ENCODE measurements around the gene CELF5.

The CELF5 gene

GRCh38 chr19:3275583-3276340 lies 51.3 kb downstream of the CELF5 start (continued):
- TF ChIP-seq ZBTB11 (tag by site-specific recombination; conservative IDR thresholded peaks at IDR 0.05; ENCODE audit: low read depth) = peak; percentile 66
- no peak for TF ChIP-seq ZNF24 (tag by site-specific recombination; IDR thresholded peaks at IDR 0.05)
- TF ChIP-seq ZNF843 (tag by site-specific recombination; IDR thresholded peaks at IDR 0.05) = peak; percentile 56; the same call in 1 of the 2 replicates
- TF ChIP-seq ZNF26 (tag by site-specific recombination; IDR thresholded peaks at IDR 0.05) = no peak
- TF ChIP-seq ZNF211 (tag by site-specific recombination; IDR thresholded peaks at IDR 0.05; ENCODE audit: low read depth) = no peak
- TF ChIP-seq ZNF596 (tag by site-specific recombination; IDR thresholded peaks at IDR 0.05) = no peak
- TF ChIP-seq HOXD13 (CRISPR knock-in tag; IDR thresholded peaks at IDR 0.05; ENCODE audit: borderline replicate concordance) = no peak
- no peak for TF ChIP-seq ZNF791 (tag by site-specific recombination; IDR thresholded peaks at IDR 0.05)
- peak; percentile 85 for TF ChIP-seq ZNF341 (tag by site-specific recombination; IDR thresholded peaks at IDR 0.05; ENCODE audit: low read depth)
- no peak for TF ChIP-seq SETDB1 (IDR thresholded peaks at IDR 0.05; ENCODE audit: insufficient read length, low read length)
- no peak for TF ChIP-seq ZNF514 (tag by site-specific recombination; IDR thresholded peaks at IDR 0.05)
- TF ChIP-seq, protein P1, sequence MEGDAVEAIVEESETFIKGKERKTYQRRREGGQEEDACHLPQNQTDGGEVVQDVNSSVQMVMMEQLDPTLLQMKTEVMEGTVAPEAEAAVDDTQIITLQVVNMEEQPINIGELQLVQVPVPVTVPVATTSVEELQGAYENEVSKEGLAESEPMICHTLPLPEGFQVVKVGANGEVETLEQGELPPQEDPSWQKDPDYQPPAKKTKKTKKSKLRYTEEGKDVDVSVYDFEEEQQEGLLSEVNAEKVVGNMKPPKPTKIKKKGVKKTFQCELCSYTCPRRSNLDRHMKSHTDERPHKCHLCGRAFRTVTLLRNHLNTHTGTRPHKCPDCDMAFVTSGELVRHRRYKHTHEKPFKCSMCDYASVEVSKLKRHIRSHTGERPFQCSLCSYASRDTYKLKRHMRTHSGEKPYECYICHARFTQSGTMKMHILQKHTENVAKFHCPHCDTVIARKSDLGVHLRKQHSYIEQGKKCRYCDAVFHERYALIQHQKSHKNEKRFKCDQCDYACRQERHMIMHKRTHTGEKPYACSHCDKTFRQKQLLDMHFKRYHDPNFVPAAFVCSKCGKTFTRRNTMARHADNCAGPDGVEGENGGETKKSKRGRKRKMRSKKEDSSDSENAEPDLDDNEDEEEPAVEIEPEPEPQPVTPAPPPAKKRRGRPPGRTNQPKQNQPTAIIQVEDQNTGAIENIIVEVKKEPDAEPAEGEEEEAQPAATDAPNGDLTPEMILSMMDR (tag by site-specific recombination; IDR thresholded peaks at IDR 0.05) = peak; percentile 98
- no peak for TF ChIP-seq ZSCAN30 (tag by site-specific recombination; IDR thresholded peaks at IDR 0.05)
- no peak for TF ChIP-seq MYNN (tag by site-specific recombination; IDR thresholded peaks at IDR 0.05; ENCODE audit: borderline replicate concordance)
- 0 out of 2 replicates have a peak, but pooled peaks have one; percentile 14 for TF ChIP-seq ZFP69B (tag by site-specific recombination; IDR thresholded peaks at IDR 0.05)
- TF ChIP-seq, protein P2, sequence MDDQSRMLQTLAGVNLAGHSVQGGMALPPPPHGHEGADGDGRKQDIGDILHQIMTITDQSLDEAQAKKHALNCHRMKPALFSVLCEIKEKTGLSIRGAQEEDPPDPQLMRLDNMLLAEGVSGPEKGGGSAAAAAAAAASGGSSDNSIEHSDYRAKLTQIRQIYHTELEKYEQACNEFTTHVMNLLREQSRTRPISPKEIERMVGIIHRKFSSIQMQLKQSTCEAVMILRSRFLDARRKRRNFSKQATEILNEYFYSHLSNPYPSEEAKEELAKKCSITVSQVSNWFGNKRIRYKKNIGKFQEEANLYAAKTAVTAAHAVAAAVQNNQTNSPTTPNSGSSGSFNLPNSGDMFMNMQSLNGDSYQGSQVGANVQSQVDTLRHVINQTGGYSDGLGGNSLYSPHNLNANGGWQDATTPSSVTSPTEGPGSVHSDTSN (CRISPR knock-in tag; IDR thresholded peaks at IDR 0.05) = no peak
- TF ChIP-seq, protein P3, sequence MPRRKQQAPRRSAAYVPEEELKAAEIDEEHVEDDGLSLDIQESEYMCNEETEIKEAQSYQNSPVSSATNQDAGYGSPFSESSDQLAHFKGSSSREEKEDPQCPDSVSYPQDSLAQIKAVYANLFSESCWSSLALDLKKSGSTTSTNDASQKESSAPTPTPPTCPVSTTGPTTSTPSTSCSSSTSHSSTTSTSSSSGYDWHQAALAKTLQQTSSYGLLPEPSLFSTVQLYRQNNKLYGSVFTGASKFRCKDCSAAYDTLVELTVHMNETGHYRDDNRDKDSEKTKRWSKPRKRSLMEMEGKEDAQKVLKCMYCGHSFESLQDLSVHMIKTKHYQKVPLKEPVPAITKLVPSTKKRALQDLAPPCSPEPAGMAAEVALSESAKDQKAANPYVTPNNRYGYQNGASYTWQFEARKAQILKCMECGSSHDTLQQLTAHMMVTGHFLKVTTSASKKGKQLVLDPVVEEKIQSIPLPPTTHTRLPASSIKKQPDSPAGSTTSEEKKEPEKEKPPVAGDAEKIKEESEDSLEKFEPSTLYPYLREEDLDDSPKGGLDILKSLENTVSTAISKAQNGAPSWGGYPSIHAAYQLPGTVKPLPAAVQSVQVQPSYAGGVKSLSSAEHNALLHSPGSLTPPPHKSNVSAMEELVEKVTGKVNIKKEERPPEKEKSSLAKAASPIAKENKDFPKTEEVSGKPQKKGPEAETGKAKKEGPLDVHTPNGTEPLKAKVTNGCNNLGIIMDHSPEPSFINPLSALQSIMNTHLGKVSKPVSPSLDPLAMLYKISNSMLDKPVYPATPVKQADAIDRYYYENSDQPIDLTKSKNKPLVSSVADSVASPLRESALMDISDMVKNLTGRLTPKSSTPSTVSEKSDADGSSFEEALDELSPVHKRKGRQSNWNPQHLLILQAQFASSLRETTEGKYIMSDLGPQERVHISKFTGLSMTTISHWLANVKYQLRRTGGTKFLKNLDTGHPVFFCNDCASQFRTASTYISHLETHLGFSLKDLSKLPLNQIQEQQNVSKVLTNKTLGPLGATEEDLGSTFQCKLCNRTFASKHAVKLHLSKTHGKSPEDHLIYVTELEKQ (tag by site-specific recombination; IDR thresholded peaks at IDR 0.05; ENCODE audit: borderline replicate concordance) = no peak
- peak; percentile 62 for TF ChIP-seq ZNF600 (tag by site-specific recombination; IDR thresholded peaks at IDR 0.05)
- TF ChIP-seq ZNF350 (tag by site-specific recombination; IDR thresholded peaks at IDR 0.05) = no peak
- TF ChIP-seq YY2 (tag by site-specific recombination; IDR thresholded peaks at IDR 0.05) = no peak
- TF ChIP-seq, protein P4, sequence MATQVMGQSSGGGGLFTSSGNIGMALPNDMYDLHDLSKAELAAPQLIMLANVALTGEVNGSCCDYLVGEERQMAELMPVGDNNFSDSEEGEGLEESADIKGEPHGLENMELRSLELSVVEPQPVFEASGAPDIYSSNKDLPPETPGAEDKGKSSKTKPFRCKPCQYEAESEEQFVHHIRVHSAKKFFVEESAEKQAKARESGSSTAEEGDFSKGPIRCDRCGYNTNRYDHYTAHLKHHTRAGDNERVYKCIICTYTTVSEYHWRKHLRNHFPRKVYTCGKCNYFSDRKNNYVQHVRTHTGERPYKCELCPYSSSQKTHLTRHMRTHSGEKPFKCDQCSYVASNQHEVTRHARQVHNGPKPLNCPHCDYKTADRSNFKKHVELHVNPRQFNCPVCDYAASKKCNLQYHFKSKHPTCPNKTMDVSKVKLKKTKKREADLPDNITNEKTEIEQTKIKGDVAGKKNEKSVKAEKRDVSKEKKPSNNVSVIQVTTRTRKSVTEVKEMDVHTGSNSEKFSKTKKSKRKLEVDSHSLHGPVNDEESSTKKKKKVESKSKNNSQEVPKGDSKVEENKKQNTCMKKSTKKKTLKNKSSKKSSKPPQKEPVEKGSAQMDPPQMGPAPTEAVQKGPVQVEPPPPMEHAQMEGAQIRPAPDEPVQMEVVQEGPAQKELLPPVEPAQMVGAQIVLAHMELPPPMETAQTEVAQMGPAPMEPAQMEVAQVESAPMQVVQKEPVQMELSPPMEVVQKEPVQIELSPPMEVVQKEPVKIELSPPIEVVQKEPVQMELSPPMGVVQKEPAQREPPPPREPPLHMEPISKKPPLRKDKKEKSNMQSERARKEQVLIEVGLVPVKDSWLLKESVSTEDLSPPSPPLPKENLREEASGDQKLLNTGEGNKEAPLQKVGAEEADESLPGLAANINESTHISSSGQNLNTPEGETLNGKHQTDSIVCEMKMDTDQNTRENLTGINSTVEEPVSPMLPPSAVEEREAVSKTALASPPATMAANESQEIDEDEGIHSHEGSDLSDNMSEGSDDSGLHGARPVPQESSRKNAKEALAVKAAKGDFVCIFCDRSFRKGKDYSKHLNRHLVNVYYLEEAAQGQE (tag by site-specific recombination; IDR thresholded peaks at IDR 0.05) = no peak
- no peak for TF ChIP-seq ZNF658 (tag by site-specific recombination; IDR thresholded peaks at IDR 0.05)
- TF ChIP-seq ZNF146 (tag by site-specific recombination; IDR thresholded peaks at IDR 0.05) = 0 out of 2 replicates have a peak, but pooled peaks have one; percentile 4
- TF ChIP-seq ZNF37A (tag by site-specific recombination; IDR thresholded peaks at IDR 0.05) = no peak
- TF ChIP-seq ZNF701 (tag by site-specific recombination; IDR thresholded peaks at IDR 0.05) = no peak
